Tibial artery (tissue), 4 donors: Measurements from ENCODE around the gene BCAR3.

Experiments used
- DNase-seq, 2 donors: peaks; one replicate each; pipeline ENCODE4 v3.0.0-alpha.2; 2019
- H3K27ac ChIP-seq, 2 donors: fragments of 200-600 bp; sonication (generic) in 1 of 2; 1 replicate in 1 of 2; 2 replicates in 1 of 2; pipeline ENCODE4 v1.5.1; 2018 to 2019; ENCODE audit warnings: mild to moderate bottlenecking in 1 of 2
- H3K27me3 ChIP-seq, 2 donors: fragments of 200-600 bp; sonication (generic) in 1 of 2; one replicate each; pipeline versions ENCODE4 v1.5.1 to v1.6.0; 2016 to 2019
- H3K36me3 ChIP-seq, 3 donors: fragments of 200-600 bp; sonication (generic) in 2 of 3; one replicate each; pipeline ENCODE4 v1.5.1; 2016 to 2019; ENCODE audit warnings: mild to moderate bottlenecking in 2 of 3
- H3K4me1 ChIP-seq, 4 donors: fragments of 200-600 bp; sonication (generic) in 2 of 4; 1 replicate in 3 of 4; 2 replicates in 1 of 4; pipeline ENCODE4 v1.5.1; 2016 to 2019
- H3K4me3 ChIP-seq, 2 donors: fragments of 200-600 bp; sonication (generic) in 1 of 2; 1 replicate in 1 of 2; 2 replicates in 1 of 2; pipeline ENCODE4 v1.5.1; 2018 to 2019; ENCODE audit warnings: mild to moderate bottlenecking in 2 of 2
- H3K9me3 ChIP-seq, 3 donors: fragments of 200-600 bp; sonication (generic) in 1 of 3; one replicate each; pipeline ENCODE4 v1.5.1; 2016 to 2019
- intact Hi-C: fragments of 100-400 bp; cut with DNase I; formaldehyde crosslinking; loops from one replicate; pipeline ENCODE4 v1.15.0; 2023; ENCODE audit warnings: low total_unique reads
- TF ChIP-seq, protein P1 (sequence below), 2 experiments: fragments of 200-600 bp in 1 of 2; fragments of 450-650 bp in 1 of 2; IDR thresholded peaks; one replicate each; pipeline ENCODE4 v1.5.1; 2017 to 2019; ENCODE audit warnings: antibody characterized with exemption in 2 of 2, mild to moderate bottlenecking in 1 of 2, moderate library complexity in 1 of 2

BCAR3 gene

DNA sequence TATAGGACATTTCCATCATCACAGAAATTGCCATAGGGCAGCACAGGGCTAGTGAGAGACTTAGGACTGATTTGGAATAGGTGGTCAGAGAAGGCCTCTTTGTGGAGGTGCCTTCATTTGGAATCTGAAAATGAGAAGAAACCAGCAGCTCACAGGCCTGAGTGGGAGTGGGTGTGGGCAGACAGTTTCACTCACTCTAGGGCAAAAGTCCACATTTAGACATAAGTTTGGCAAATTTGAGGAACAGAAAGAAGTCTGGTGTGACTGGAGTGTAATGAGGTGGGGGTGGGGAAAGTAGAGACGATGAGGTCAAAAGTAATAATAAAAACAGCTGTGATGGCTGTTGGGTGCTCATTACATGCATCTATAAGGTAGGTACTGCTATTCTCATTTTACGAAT, 22.4 kb upstream of the BCAR3 start:
- intact Hi-C loops: no loop called here
- H3K36me3 ChIP-seq: no peaks in the 10 kb centered on the region
- no peak overlapping the region for H3K4me3 ChIP-seq
- DNase-seq: no peak
- no peak overlapping the region for H3K27ac ChIP-seq
- H3K27me3 ChIP-seq: no peaks in the 10 kb centered on the region
- peaks cover 0 to 26% (median 16%) of the 10 kb centered on the region in 4 donors for H3K4me1 ChIP-seq
- TF ChIP-seq, protein P1, sequence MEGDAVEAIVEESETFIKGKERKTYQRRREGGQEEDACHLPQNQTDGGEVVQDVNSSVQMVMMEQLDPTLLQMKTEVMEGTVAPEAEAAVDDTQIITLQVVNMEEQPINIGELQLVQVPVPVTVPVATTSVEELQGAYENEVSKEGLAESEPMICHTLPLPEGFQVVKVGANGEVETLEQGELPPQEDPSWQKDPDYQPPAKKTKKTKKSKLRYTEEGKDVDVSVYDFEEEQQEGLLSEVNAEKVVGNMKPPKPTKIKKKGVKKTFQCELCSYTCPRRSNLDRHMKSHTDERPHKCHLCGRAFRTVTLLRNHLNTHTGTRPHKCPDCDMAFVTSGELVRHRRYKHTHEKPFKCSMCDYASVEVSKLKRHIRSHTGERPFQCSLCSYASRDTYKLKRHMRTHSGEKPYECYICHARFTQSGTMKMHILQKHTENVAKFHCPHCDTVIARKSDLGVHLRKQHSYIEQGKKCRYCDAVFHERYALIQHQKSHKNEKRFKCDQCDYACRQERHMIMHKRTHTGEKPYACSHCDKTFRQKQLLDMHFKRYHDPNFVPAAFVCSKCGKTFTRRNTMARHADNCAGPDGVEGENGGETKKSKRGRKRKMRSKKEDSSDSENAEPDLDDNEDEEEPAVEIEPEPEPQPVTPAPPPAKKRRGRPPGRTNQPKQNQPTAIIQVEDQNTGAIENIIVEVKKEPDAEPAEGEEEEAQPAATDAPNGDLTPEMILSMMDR (IDR thresholded peaks at IDR 0.05): no peak
- no peaks in the 10 kb centered on the region for H3K9me3 ChIP-seq

DNA sequence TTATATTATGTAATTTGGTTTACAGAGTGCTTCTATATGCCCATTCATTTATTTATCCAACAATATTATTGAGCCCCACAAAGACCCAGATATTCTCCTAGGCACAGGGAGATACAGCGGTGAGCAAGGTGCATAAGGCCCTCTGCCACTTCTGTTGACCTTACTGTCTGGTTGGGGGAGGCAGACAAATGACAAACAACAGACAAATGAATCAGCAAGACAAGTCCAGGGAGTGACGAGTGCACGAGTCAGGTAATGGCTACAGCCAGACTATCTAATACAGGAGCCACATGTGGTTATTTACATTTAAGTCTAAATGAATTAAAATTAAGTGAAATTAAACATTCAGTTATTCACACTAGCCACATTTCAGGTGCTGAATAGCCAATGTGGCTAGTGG, 22.0 kb upstream of the BCAR3 start:
- Histone ChIP-seq H3K4me3 (no peak overlapping the region), H3K27me3 (no peaks in the 10 kb centered on the region), H3K36me3 (no peaks in the 10 kb centered on the region), H3K27ac (no peak overlapping the region), H3K4me1 (peaks cover 0 to 22% (median 14%) of the 10 kb centered on the region in 4 donors), H3K9me3 (no peaks in the 10 kb centered on the region)
- TF ChIP-seq, protein P1 (IDR thresholded peaks at IDR 0.05): no peak
- no peak for DNase-seq
- intact Hi-C loops: no loop called here

DNA sequence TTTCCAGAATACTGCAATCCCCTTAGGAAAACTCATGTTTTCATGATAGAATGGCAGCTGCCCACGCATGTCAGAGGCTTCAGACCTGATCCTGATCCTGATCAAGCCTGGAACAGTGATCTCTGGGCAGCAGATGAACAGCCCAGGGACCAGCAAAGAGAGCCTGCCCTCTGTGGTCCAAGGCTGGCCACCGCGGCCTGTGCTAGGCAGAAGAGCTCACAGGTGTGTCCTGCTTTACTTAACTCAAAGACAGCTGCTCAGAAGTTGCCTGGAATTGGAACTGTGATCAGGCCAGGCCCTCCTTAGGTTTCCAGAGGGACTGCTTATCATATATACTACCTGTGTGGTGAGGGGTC, 21.2 kb upstream of the BCAR3 start:
- peaks cover 0 to 17% (median 13%) of the 10 kb centered on the region in 4 donors for H3K4me1 ChIP-seq
- no peaks in the 10 kb centered on the region for H3K36me3 ChIP-seq
- intact Hi-C loops: no loop called here
- H3K4me3 ChIP-seq: no peak overlapping the region
- H3K27ac ChIP-seq: no peak overlapping the region
- H3K27me3 ChIP-seq: no peaks in the 10 kb centered on the region
- H3K9me3 ChIP-seq: no peaks in the 10 kb centered on the region
- no peak for DNase-seq
- TF ChIP-seq, protein P1 (IDR thresholded peaks at IDR 0.05): no peak

DNA sequence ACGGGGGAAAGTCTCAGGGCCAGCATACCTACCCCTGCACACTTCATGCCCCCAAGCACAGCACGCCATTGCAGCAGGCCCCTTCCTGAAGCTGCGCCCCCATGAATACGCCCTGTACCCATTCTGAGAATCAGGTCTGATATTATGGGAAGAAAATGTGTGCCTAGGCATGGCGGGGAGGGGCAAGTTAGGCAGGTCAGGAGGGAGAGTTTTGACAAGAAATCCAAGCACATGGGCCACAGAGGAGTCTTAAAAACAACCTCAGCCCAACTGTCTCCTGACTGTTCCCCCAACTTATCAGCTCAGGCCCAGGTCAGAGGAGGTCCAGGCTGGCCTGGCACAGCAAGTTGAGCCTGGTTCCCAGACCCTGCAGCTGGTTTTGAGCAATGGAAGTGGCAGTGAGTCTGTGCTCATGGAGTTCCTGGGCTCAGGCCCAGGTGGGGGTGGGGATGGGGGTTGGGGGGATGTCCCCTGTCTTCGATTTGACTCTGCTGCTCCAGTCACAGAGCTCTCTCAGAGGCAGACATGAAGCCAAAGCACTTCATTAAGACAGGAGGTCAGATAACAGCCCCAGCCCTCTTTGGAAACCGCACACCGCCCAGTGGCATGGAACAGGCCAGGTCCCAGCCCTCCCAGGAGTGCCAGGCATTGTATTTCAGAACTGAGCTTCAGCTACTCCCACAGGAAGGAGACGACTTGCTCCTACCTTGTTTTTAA, 20.6 kb upstream of the BCAR3 start:
- Histone ChIP-seq H3K4me1 (peaks cover 0 to 17% (median 13%) of the 10 kb centered on the region in 4 donors), H3K4me3 (no peak overlapping the region), H3K27ac (no peak overlapping the region), H3K9me3 (no peaks in the 10 kb centered on the region), H3K27me3 (no peaks in the 10 kb centered on the region), H3K36me3 (no peaks in the 10 kb centered on the region)
- intact Hi-C loops: no loop called here
- TF ChIP-seq, protein P1 (IDR thresholded peaks at IDR 0.05): no peak
- no peak for DNase-seq

DNA sequence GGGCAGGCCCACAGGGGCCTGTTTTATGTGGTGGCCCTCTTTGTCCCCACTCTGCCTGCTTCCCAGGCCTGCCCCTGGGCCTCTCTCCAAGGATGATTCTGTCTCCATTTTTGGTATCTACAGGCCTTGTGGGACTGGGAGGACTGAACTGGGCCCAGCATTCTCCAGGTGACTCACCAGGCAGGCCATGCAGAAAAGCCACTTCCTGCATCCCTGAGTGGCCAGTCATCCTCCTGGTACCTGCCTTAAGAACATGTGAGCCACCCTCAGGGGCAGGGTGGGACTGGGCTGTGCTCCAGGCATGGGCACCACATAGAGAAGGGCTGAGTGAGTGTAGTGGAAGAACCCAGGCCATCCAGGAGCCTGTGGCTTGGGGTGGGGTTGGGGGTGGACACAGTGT, 20.0 kb upstream of the BCAR3 start:
- intact Hi-C loops: no loop called here
- no peak overlapping the region for H3K27ac ChIP-seq
- TF ChIP-seq, protein P1 (IDR thresholded peaks at IDR 0.05): no peak
- peaks cover 0 to 17% (median 13%) of the 10 kb centered on the region in 4 donors for H3K4me1 ChIP-seq
- no peaks in the 10 kb centered on the region for H3K27me3 ChIP-seq
- H3K9me3 ChIP-seq: no peaks in the 10 kb centered on the region
- H3K4me3 ChIP-seq: no peak overlapping the region
- no peaks in the 10 kb centered on the region for H3K36me3 ChIP-seq
- DNase-seq: no peak
